ENCODE data around the gene GINS3.

DNA sequence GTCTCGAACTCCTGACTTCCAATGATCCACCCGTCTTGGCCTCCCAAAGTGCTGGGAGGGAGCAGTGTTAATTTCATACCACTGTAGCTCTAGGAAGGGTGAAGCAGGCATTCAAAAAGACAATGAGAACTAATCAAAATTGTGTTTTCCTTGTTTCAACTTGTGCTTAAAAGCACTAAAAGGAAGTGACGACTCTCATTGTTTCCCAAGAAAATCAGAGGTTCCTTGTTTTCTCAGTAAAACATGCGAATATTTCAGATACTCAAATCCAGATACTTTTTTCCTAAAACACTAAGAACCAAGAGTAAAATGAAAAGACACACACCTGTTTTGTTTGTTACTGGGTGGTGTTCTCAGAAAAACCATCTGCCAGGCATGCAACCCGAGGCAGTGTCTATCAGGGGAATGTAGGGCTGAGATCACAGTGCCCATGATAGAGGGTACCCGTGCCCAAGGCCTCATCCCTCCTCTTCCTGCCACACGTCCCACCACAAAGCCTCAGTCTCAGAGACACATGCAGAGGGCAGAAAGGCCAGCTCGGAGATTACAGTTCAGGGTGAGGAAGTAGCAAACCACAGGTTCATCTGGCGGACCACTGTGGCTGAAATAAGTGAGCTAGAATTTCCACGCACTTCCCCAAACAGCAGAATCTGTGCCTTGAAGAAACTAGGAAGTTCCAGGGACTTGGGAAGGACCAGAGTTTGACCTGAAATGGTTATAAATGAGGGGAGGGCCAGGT, 33.7 kb downstream of the GINS3 start:
- TF ChIP-seq, protein P1, sequence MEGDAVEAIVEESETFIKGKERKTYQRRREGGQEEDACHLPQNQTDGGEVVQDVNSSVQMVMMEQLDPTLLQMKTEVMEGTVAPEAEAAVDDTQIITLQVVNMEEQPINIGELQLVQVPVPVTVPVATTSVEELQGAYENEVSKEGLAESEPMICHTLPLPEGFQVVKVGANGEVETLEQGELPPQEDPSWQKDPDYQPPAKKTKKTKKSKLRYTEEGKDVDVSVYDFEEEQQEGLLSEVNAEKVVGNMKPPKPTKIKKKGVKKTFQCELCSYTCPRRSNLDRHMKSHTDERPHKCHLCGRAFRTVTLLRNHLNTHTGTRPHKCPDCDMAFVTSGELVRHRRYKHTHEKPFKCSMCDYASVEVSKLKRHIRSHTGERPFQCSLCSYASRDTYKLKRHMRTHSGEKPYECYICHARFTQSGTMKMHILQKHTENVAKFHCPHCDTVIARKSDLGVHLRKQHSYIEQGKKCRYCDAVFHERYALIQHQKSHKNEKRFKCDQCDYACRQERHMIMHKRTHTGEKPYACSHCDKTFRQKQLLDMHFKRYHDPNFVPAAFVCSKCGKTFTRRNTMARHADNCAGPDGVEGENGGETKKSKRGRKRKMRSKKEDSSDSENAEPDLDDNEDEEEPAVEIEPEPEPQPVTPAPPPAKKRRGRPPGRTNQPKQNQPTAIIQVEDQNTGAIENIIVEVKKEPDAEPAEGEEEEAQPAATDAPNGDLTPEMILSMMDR (conservative IDR thresholded peaks at IDR 0.05; ENCODE audit: low read length): no peak
- TF ChIP-seq EZH2phosphoT487 (IDR thresholded peaks at IDR 0.05; ENCODE audit: borderline replicate concordance, low read depth, low read length): no peak
